Measurements from ENCODE around the gene VSIR.

Gene VSIR

GRCh38 chr10:71806704-71807556 lies 33.6 kb upstream of the VSIR start:
- DNase-seq (ENCODE audit: low read depth in 2 of 2): no peak

DNA sequence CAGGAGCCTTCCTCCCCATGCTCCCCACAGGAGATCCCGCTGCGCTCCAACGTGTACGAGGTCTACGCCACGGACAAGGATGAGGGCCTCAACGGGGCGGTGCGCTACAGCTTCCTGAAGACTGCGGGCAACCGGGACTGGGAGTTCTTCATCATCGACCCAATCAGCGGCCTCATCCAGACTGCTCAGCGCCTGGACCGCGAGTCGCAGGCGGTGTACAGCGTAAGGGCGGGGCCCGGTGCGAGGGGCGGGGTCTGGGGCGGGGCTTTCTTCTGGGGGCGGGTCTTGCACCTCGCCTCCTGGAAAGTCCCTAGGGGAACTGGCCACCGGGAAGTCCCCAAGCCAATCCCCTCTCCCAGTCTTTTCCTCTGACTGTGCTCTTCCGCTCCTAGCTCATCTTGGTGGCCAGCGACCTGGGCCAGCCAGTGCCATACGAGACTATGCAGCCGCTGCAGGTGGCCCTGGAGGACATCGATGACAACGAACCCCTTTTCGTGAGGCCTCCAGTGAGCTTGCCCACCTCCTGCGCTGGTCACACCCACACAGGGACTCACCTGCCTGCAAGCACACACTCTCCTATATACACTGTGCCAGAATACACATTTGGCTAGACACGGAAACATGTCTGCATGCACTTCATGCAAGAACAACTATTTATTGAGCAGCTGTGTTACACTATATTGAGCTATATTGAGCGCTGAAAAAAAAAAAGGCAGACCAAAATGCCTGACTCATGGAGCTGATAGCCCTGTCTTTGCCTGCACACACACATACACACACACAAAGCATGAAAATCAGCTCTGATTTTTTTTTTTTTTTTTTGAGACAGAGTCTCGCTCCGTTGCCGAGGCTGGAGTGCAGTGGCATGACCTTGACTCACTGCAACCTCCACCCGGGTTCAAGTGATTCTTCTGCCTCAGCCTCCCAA lies 32.7 kb upstream of the VSIR start:
- DNase-seq (ENCODE audit: low read depth in 2 of 2): no peak

DNA sequence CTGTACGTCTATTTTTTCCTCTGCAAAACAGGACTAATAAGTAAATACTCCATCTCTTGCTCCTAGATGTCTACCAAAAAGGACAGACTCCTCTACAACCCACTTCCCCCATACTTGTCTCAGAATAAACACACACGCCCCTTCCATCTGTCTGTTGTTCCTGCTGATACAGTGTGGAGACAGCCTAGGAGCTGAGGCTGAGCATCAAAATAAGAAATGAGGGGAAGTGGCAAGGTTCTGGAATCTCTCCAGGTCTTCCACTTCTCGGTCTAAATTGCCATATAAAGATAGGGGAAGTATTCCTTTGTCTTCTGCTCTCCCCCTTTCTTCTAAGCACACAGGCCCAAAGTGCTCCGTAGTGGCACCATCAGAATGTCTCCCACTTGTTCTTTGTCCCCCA lies 30.8 kb upstream of the VSIR start:
- DNase-seq (ENCODE audit: low read depth in 2 of 2): no peak

DNA sequence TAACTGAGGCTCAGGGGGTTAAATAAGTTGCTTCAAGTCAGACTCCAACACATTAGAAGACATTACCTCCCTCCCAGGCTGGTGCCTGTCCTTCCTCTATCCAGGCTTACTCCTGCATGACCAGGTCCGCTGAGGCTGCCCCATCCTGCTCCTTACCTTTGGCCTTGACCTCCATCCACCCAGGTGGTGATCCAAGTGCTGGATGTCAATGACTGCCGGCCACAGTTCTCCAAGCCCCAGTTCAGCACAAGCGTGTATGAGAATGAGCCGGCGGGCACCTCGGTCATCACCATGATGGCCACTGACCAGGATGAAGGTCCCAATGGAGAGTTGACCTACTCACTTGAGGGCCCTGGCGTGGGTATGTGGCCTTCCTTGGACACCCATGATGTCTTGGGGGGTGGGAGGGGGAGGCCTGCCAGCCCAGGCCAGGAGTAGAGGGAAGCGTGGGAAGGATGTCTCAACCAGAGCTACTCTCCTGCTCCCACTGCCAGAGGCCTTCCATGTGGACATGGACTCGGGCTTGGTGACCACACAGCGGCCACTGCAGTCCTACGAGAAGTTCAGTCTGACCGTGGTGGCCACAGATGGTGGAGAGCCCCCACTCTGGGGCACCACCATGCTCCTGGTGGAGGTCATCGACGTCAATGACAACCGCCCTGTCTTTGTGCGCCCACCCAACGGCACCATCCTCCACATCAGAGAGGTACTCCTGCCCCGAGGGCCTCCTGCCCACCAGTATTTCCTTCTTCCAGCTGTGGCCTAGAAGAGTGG lies 29.6 kb upstream of the VSIR start:
- no peak for DNase-seq (ENCODE audit: low read depth in 2 of 2)

- no peak for DNase-seq (ENCODE audit: low read depth in 2 of 2)
Observed at GRCh38 chr10:71802235-71802634, 28.9 kb upstream of the VSIR start.

DNA sequence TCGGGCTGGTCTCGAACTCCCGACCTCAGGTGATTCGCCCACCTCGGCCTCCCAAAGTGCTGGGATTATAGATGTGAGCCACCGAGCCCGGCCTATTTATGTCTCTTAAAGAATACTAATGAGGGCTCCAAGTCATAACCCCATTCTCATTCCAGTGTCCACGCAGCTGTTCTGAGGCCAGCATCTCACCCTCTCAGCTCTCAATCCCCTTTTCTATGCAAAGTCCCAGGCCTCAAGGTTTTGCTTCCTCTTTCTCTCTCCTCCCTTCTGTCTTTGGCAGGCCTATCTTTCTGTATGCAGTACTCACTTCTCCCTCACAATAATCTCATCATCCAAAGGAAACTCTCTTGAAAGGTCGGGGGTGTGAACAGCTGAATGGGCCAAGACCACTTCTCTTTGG lies 28.0 kb upstream of the VSIR start:
- no peak for DNase-seq (ENCODE audit: low read depth in 2 of 2)

DNA sequence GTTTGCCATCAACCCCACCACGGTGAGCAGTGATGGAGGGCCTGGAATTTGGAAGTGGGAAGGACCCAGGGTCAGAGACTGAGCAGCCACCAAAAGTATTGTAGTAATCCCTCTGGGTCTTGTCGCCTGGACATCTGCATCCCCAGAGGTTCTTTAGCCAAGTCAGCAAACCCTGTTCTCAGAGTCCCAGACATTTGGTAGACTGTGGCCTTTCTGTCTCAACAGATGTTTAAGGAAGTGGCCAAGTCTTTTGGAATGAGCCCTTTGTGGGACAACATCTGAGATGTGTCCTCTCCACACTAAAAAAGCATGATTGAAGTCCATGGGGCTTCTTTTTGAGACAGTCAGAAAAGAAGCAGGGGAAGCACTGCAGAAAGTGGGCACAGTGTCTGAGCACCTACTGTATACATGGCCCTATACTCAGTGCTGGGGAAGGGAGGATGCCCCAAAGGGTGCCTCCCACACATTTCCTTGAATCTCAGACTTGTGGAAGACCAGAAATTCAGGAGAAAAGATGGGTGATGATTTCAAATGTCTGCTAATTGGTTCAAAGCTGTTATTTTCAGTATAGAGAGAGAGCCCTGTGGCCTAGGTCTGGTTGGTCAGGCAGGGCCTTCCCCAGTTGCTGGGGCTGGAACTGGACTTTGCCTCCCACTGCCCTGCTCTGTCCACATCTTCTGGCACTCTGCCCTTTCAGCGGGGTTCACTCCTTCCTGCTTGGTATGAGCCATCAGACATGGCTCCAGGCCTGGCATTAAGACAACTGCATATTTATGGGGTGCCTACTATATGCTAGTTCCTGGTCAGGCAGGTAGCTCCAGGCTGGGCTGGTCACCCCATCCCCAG lies 26.5 kb upstream of the VSIR start:
- no peak for DNase-seq (ENCODE audit: low read depth in 2 of 2)

DNA sequence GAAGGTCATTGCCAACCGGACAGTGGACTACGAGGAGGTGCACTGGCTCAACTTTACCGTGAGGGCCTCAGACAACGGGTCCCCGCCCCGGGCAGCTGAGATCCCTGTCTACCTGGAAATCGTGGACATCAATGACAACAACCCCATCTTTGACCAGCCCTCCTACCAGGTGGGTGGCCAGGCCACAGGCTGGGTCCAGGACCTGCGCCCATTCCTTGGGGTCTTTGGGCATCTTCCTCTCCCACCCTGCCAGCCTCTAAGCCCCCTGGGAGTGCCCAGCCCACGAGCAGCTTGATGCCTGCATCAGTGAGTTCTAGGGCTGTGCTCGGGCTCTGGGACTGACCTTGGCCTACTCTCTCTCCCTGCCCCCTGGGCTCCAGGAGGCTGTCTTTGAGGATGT lies 25.8 kb upstream of the VSIR start:
- no peak for DNase-seq (ENCODE audit: low read depth in 2 of 2)

- no peak for DNase-seq (ENCODE audit: low read depth in 2 of 2)
Observed at GRCh38 chr10:71798308-71798624, 24.9 kb upstream of the VSIR start.

GRCh38 chr10:71797533-71798307 lies 24.4 kb upstream of the VSIR start:
- no peak for DNase-seq (ENCODE audit: low read depth in 2 of 2)

DNA sequence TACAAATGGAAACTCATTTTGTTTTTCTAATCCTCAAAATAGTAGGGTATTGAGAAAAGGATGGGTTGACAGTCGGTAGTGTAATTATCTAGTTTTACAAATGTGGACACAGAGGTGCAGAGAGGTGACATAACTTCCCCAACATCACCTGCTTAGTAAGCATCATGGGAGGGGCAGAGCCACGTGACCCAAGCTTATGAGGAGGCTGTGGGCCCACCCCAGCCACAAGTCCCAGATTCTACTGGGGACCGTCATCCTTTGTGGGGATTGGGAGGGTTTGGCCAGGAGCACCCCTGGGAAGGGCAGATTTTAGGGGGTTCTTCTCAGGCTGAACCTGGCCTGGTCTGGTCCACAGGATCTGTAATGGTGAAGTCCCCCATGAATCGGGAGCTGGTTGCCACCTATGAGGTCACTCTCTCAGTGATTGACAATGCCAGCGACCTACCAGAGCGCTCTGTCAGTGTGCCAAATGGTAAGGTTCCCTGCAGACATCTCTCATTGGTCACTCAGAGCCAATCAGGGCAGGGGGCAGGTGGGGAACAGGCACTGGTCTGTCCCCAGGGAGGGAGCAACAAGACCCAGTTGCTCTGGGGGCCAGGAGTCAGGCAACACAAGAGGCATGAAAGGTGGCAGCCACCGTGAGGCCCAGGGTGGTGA lies 23.6 kb upstream of the VSIR start:
- no peak for DNase-seq (ENCODE audit: low read depth in 2 of 2)

DNA sequence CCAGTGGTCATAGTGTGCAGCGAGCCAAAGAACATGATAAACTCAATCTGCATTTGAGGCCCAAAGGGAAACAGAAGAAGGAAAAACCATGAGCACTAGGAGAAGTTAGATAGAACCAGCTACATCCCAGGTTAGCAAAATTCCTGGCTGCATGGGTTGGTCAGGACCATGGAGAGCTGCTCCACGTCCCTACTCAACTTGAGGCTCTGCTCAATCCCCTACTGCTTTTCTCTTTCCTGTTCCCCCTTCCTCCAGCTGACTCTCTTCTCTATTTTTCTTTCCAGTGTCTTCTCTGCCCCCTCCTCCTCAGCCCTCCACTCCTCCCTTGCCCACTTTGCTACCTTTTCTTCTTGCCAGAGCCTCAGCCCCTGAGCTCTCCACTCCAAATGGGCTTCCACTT lies 21.9 kb upstream of the VSIR start:
- DNase-seq (ENCODE audit: low read depth in 2 of 2): no peak

- DNase-seq (ENCODE audit: low read depth in 2 of 2): no peak
Observed at GRCh38 chr10:71790749-71791440, 17.6 kb upstream of the VSIR start.

DNA sequence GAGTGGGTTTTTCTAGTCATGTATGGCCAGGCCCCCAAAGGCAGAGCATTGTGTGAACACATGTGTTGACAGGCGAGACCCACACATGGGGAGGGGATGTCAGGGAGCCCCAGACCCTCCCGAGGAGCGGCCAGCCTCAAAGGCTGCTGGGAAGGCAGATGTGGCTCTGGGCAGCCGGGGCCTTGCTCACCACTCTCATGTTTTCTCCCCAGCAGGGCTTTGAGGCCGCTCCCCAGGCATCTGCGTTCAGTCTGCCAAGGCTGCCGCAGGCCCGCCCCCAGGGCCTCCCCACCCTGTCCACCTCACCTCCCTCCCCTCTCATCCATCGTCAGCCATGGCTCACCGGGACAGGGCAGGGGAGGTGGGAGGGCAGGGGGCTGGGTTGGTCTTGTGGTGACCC lies 16.6 kb upstream of the VSIR start:
- DNase-seq (ENCODE audit: low read depth in 2 of 2): no peak

DNA sequence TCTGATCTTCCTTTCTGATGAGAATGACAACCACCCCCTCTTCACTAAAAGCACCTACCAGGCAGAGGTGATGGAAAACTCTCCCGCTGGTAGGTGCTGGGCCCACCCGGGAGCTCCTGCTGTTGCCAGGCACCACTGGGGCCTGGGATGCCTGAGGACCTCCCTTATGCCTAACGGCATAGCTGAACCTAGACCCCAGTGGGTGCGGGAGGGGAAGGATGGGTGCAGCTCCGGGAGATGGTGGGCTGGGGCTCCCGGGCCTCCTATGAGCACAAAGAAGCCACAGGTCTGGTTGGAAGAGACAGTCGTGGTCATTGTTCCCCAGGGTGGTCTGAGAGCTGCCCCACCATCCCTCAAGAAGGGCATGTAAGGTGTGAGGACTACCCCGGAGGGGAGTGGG lies 15.6 kb upstream of the VSIR start:
- DNase-seq (ENCODE audit: low read depth in 2 of 2): no peak

DNA sequence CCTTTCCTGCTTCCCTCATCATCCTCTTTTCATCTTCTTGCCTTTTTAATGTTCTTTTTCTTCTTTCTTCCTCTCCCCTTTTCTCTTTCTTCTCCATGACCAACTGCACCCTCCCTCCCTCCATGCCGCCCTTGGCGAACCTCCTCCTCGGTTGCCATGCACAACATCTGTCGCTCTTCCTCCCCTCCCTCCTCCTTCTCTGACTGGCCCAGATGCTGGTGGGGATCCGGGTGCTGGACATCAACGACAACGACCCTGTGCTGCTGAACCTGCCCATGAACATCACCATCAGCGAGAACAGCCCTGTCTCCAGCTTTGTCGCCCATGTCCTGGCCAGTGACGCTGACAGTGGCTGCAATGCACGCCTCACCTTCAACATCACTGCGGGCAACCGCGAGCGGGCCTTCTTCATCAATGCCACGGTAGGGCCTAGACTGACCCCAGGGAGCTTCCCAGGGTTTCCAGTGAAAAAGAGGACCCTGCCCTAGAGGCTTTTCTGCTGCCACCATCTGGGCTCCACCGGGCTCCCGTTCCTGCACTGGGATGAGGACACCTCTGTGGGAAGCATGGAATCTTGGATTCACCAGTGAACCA lies 11.5 kb upstream of the VSIR start:
- DNase-seq (ENCODE audit: low read depth in 2 of 2): no peak

DNA sequence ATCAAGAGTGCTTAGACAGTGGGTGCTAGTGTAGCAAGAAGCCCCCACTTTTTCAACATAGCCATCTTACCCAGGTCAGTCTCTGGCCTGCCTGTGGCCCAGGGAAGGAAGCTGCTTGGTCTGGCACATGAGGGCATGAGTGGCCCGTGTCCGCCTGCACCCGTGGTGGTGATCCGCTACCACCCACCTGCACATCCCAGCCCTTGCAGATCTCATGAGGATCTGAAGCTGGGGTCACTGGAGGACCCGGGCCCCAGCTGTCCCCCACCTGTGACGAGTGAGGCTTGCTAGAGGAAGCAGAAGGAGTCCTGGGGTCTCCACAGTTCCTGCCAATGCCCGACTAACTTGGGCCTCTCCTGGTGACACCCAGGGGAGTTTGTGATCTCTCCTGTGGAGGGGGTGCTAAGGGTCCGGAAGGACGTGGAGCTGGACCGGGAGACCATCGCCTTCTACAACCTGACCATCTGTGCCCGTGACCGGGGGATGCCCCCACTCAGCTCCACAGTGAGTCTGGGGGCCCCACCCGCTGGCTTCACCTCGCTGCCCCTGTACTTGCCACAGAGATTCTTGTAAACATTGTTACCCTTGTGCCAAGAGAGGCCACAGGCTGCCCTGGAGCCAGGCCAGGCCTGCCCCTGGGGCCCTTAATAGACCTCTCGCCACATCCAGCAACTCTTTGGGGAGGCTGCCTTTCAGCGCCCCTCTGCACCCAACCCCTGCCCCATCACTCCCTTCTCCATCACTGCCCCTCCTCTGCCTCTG lies 10.8 kb upstream of the VSIR start:
- DNase-seq (ENCODE audit: low read depth in 2 of 2): no peak

DNA sequence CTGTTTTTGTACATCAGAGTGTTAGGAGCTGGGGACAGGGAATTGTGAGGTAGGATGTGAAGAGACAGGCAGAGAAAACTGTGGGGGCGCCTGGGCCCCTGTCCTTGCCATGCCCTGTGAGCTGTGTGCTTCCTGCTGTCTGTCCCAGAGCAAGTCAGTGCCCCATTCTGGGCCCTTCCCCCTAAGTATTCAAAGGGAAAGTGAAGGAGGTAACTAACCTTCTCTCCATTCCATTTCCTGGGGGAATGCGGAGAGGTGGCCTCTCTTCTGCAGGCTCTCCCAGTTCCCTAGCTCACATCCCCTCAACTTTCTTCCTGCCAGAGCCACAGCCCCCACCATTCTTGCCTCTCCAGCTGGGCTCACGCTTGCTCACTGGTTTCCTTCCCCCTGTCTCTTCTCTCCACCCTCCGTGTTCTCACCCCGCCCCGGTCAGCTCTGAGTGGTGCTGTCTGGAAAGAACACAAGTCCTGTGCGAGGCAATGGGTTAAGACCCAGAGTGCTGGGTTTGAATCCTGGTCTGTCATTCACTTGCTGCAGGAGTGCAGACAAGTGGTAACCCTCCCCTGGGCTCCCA lies 9.7 kb upstream of the VSIR start:
- no peak for DNase-seq (ENCODE audit: low read depth in 2 of 2)
